Breast epithelium (tissue), 3 donors: Measurements from ENCODE around the gene DYNC1I1.

ENCODE experiments used
- CTCF ChIP-seq, 3 donors: fragments of 450-650 bp; IDR thresholded peaks; one replicate each; pipeline ENCODE4 v1.5.1; 2016 to 2017; ENCODE audit warnings: antibody characterized with exemption in 3 of 3, mild to moderate bottlenecking in 3 of 3, moderate library complexity in 3 of 3
- POLR2A ChIP-seq: fragments of 450-650 bp; IDR thresholded peaks from one replicate; pipeline ENCODE4 v1.6.1; 2016; ENCODE audit warnings: antibody characterized with exemption, mild to moderate bottlenecking, moderate library complexity
- POLR2AphosphoS5 ChIP-seq, 3 donors: sonication (generic); formaldehyde crosslinking; IDR thresholded peaks; one replicate each; pipeline ENCODE4 v1.6.1; 2017; ENCODE audit warnings: antibody characterized with exemption in 3 of 3

- TF ChIP-seq CTCF (IDR thresholded peaks at IDR 0.05) (peak; percentile 39 to 58 (median 56)), POLR2AphosphoS5 (IDR thresholded peaks at IDR 0.05) (no peak), POLR2A (no peak)
These were observed 98.9 kb downstream of the DYNC1I1 start for GRCh38 chr7:95871075-95871848.
